A673 (cell line): ENCODE data around the gene EP300. TPM values are rescaled to one million over a fixed set of nuclear protein-coding genes. Genes with fewer than 3 reads are reported as not detected.

Experiments used
- BruUV-seq: library from RNA; stranded (reverse); fragments of 400-500 nt; replicated peaks from 2 replicates; lab custom pipeline; 2021; lab: Mats Ljungman, UMichigan
- CTCF ChIA-PET: fragments of 300-600 bp; sonication (Branson Sonifier 250); formaldehyde crosslinking; loops from one replicate; lab custom pipeline; 2022; ENCODE audit warnings: antibody characterized with exemption; lab: Charles Lee
- POLR2A ChIA-PET: fragments of 300-600 bp; sonication (Branson Sonifier 250); formaldehyde crosslinking; loops from one replicate; lab custom pipeline; 2022; ENCODE audit warnings: antibody characterized with exemption; ENCODE audit not compliant: low non-redundant PET; lab: Charles Lee
- DNase-seq: peaks from one replicate; pipeline ENCODE4 v3.0.0-alpha.2; 2015; ENCODE audit warnings: low spot score
- H3K27ac ChIP-seq: fragments of 200-600 bp; sonication (generic); 2 replicates; pipeline ENCODE4 v1.5.1; 2016; ENCODE audit warnings: mixed run types, low read depth, mild to moderate bottlenecking, mixed read lengths, antibody characterized with exemption, low read length; ENCODE audit not compliant: poor library complexity, severe bottlenecking
- H3K27me3 ChIP-seq: fragments of 200-600 bp; sonication (generic); replicated peaks from 2 replicates; pipeline ENCODE4 v1.6.1; 2017; ENCODE audit warnings: mixed run types, low read depth, mild to moderate bottlenecking, mixed read lengths, antibody characterized with exemption, low read length; ENCODE audit not compliant: insufficient read depth, poor library complexity
- H3K36me3 ChIP-seq: fragments of 200-600 bp; sonication (generic); 2 replicates; pipeline ENCODE4 v1.6.1; 2016; ENCODE audit warnings: mixed run types, mild to moderate bottlenecking, mixed read lengths, antibody characterized with exemption, low read length; ENCODE audit not compliant: insufficient read depth, poor library complexity, severe bottlenecking
- H3K4me1 ChIP-seq: fragments of 200-600 bp; sonication (generic); 2 replicates; pipeline ENCODE4 v1.6.1; 2017; ENCODE audit warnings: mixed run types, mild to moderate bottlenecking, mixed read lengths, antibody characterized with exemption, low read length; ENCODE audit not compliant: insufficient read depth, poor library complexity, severe bottlenecking
- H3K4me3 ChIP-seq: fragments of 200-600 bp; sonication (generic); 2 replicates; pipeline ENCODE4 v1.5.1; 2016; ENCODE audit warnings: low read depth, mixed run types, mild to moderate bottlenecking, mixed read lengths, low read length; ENCODE audit not compliant: poor library complexity, severe bottlenecking
- H3K9me3 ChIP-seq: fragments of 200-600 bp; sonication (generic); 2 replicates; pipeline ENCODE4 v1.6.1; 2016; ENCODE audit warnings: mixed run types, low read depth, mild to moderate bottlenecking, mixed read lengths, antibody characterized with exemption, low read length; ENCODE audit not compliant: poor library complexity, severe bottlenecking
- EZH2 ChIP-seq: fragments of 200-600 bp; sonication (generic); IDR thresholded peaks from 2 replicates; pipeline ENCODE4 v1.6.1; 2017; ENCODE audit warnings: borderline replicate concordance, low read depth, mild to moderate bottlenecking, mixed read lengths, antibody characterized with exemption, low read length; ENCODE audit not compliant: poor library complexity, severe bottlenecking
- intact Hi-C: fragments of 100-400 bp; cut with micrococcal nuclease; formaldehyde crosslinking; loops from one replicate; pipeline ENCODE4 v1.10.0; 2022; ENCODE audit not compliant: unreplicated experiment
- total RNA-seq: library from RNA; stranded (reverse); gene quantifications from 2 replicates; pipeline ENCODE4 v1.2.3, GENCODE V29; 2021
- TF ChIP-seq, protein P1 (sequence below): fragments of 300-800, 200-600 bp; sonication (generic); conservative IDR thresholded peaks from 2 replicates; pipeline ENCODE4 v1.5.1; 2017; ENCODE audit warnings: low read depth, mild to moderate bottlenecking, antibody characterized with exemption, low read length, moderate library complexity, mixed read lengths

Gene EP300
- total RNA-seq, 1 experiment from 2014 or later: 85.6 TPM

DNA sequence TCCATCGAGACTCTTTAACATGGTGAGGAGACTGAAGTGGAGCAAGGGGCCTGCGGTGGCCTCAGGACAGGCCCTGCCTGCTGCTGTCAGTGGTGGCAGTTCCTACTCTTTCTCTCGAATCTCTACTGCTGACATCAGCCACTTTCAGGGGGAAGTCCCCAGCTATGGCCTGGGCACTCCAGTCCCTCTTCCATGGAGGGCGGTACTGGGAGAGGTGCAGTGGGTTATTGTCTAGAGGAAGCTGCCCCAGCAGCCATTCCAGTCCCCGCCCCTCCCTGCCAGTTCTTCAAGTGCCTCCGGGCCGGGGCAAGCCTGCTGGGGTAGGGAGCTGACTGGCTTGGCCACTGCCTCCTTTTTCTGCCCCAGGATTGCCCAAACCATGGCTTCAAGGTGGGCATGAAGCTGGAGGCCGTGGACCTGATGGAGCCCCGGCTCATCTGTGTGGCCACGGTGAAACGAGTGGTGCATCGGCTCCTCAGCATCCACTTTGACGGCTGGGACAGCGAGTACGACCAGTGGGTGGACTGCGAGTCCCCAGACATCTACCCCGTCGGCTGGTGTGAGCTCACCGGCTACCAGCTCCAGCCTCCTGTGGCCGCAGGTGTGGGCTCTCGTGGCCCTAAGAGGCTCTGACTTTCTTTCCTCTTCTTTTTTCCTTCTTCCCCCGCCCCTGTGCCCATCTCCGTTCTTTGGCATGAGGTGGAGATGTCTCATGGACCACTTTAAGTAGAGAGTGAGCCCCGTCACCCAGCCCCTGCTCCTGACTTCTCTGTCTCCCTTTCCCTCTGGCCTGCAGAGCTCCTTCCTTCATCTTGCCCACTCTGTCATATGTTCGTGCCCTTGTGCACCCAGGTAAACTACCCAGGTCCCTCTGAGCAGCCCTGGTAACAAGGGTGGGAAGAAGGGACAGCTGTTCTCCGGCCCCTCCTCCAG is 134.6 kb downstream of the EP300 start:
- TF ChIP-seq EZH2: no peak
- TF ChIP-seq, protein P1, sequence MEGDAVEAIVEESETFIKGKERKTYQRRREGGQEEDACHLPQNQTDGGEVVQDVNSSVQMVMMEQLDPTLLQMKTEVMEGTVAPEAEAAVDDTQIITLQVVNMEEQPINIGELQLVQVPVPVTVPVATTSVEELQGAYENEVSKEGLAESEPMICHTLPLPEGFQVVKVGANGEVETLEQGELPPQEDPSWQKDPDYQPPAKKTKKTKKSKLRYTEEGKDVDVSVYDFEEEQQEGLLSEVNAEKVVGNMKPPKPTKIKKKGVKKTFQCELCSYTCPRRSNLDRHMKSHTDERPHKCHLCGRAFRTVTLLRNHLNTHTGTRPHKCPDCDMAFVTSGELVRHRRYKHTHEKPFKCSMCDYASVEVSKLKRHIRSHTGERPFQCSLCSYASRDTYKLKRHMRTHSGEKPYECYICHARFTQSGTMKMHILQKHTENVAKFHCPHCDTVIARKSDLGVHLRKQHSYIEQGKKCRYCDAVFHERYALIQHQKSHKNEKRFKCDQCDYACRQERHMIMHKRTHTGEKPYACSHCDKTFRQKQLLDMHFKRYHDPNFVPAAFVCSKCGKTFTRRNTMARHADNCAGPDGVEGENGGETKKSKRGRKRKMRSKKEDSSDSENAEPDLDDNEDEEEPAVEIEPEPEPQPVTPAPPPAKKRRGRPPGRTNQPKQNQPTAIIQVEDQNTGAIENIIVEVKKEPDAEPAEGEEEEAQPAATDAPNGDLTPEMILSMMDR: no peak
- H3K9me3 ChIP-seq: no peaks in the 10 kb centered on the region
- ChIA-PET CTCF (no interaction called here), POLR2A (no interaction called here)
- peaks cover 33% of the 10 kb centered on the region for H3K36me3 ChIP-seq
- H3K4me1 ChIP-seq: no peaks in the 10 kb centered on the region
- intact Hi-C loops: no loop called here
- H3K27me3 ChIP-seq: no peaks in the 10 kb centered on the region
- DNase-seq: no peak
- no peak overlapping the region for H3K4me3 ChIP-seq
- no TSS peak for BruUV-seq
- H3K27ac ChIP-seq: no peak overlapping the region

DNA sequence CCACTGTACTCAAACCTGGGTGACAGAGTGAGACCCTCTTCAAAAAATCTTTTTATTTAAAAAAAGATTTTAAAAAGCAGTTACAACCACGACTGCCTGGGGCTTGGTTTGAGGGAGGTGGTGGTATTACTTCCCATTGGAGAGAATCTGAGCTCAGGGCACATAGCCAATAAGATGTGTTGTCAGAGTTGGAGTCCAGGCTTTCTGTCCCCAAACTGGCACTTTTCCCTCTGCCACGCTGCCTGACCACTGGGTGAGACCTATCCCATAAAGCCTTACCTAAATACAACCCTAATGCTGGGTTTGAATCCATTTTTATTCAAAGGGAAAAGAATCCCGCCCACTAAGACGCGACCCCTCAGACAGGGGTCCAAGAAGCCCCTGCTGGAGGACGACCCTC is 136.8 kb downstream of the EP300 start:
- H3K27me3 ChIP-seq: no peaks in the 10 kb centered on the region
- intact Hi-C loops: no loop called here
- ChIA-PET POLR2A (no interaction called here), CTCF (interaction anchor here (0.6 kb wide), 1 partner anchor 204 kb away, joined by 3 read pairs; no protein-coding TSS in a partner anchor)
- H3K27ac ChIP-seq: no peak overlapping the region
- BruUV-seq: no TSS peak
- TF ChIP-seq EZH2: no peak
- H3K36me3 ChIP-seq: peaks cover 24% of the 10 kb centered on the region
- H3K9me3 ChIP-seq: no peaks in the 10 kb centered on the region
- no peak overlapping the region for H3K4me3 ChIP-seq
- no peak for DNase-seq
- no peaks in the 10 kb centered on the region for H3K4me1 ChIP-seq

Other genes with a start within 250 kb of the EP300 start
- gene ST13, start 236.0 kb upstream of the EP300 start, total RNA-seq: 337 and 365 TPM in 2 replicates
- gene XPNPEP3, start 235.4 kb upstream of the EP300 start, total RNA-seq: 30.3 and 31.3 TPM in 2 replicates
- not detected in 2 replicates for gene DNAJB7, start 230.5 kb upstream of the EP300 start, total RNA-seq
- gene RBX1, start 141.2 kb upstream of the EP300 start, total RNA-seq: 82.3 and 83.9 TPM in 2 replicates
- 31.9 and 32.0 TPM in 2 replicates for gene L3MBTL2, start 112.7 kb downstream of the EP300 start, total RNA-seq
- gene CHADL, start 148.3 kb downstream of the EP300 start, total RNA-seq: not detected in 2 replicates
- 159 and 177 TPM in 2 replicates for gene RANGAP1, start 193.6 kb downstream of the EP300 start, total RNA-seq
- 83.9 and 90.4 TPM in 2 replicates for gene ZC3H7B, start 208.9 kb downstream of the EP300 start, total RNA-seq